GM12878 (cell line): Measurements from ENCODE around the gene CREG2. TPM values are rescaled to one million over a fixed set of nuclear protein-coding genes. Genes with fewer than 3 reads are reported as not detected.

Experiments used
- ATAC-seq: fragments of 200-7000 bp; cut with Tn5 transposase; 3 replicates; pipeline ENCODE4 v1.9.1; 2020; ENCODE audit warnings: mild to moderate bottlenecking, moderate library complexity
- BruUV-seq: library from RNA; stranded (reverse); fragments of 400-500 nt; replicated peaks from 2 replicates; lab custom pipeline; 2021; lab: Mats Ljungman, UMichigan
- CTCF ChIA-PET: fragments of 300-600 bp; sonication (Branson Sonifier 250); formaldehyde crosslinking; extraction: SDS; loops from one replicate; lab custom pipeline; 2021; ENCODE audit warnings: inconsistent platforms; lab: Yijun Ruan, JAX
- POLR2A ChIA-PET: fragments of 350-600 bp; formaldehyde crosslinking; extraction: SDS; loops from one replicate; lab custom pipeline; 2021; ENCODE audit warnings: inconsistent platforms; lab: Charles Lee
- RAD21 ChIA-PET: fragments of 300-600 bp; sonication (Branson Sonifier 250); formaldehyde crosslinking; loops from one replicate; lab custom pipeline; 2023; ENCODE audit warnings: antibody characterized with exemption; ENCODE audit not compliant: unreplicated experiment; lab: Charles Lee
- SMC1A ChIA-PET: fragments of 300-600 bp; sonication (Branson Sonifier 250); formaldehyde crosslinking; loops from one replicate; lab custom pipeline; 2023; ENCODE audit not compliant: unreplicated experiment, uncharacterized antibody; lab: Charles Lee
- DNase-seq: peaks from one replicate; pipeline ENCODE4 v3.0.0-alpha.2; 2011; ENCODE audit warnings: low read depth, low spot score
- FAIRE-seq: peaks from 3 replicates; lab custom pipeline; 2011; peaks lifted over from hg19 to GRCh38; lab: Jason Lieb, UNC
- H2AFZ ChIP-seq: 2 replicates; pipeline ENCODE4 v1.6.0; 2011; ENCODE audit warnings: low read depth, low read length, control low read depth; ENCODE audit not compliant: control insufficient read depth
- H3K27ac ChIP-seq: 2 replicates; pipeline ENCODE4 v1.5.1; 2011; ENCODE audit warnings: control low read depth; ENCODE audit not compliant: control insufficient read depth, insufficient read depth
- H3K27me3 ChIP-seq, 2 experiments: replicated peaks in 1 of 2; 2 replicates each; pipeline versions ENCODE4 v1.6.0 to v1.6.1; 2011; ENCODE audit warnings: low read length in 1 of 2; ENCODE audit not compliant: control insufficient read depth in 2 of 2, insufficient read depth in 2 of 2
- H3K36me3 ChIP-seq, 2 experiments: 2 replicates each; pipeline ENCODE4 v1.5.1; 2011; ENCODE audit warnings: low read length in 1 of 2; ENCODE audit not compliant: control insufficient read depth in 2 of 2, insufficient read depth in 2 of 2
- H3K4me1 ChIP-seq: 2 replicates; pipeline ENCODE4 v1.6.1; 2011; ENCODE audit warnings: mild to moderate bottlenecking, low read length, moderate library complexity, mixed read lengths; ENCODE audit not compliant: control insufficient read depth, insufficient read depth
- H3K4me2 ChIP-seq: 2 replicates; pipeline ENCODE4 v1.6.0; 2011; ENCODE audit warnings: control low read depth; ENCODE audit not compliant: control insufficient read depth, insufficient read depth
- H3K4me3 ChIP-seq: fragments of 200-600 bp; sonication (generic); 2 replicates; pipeline ENCODE4 v1.5.1; 2016
- H3K79me2 ChIP-seq: 2 replicates; pipeline ENCODE4 v1.6.0; 2011; ENCODE audit warnings: low read length; ENCODE audit not compliant: control insufficient read depth, insufficient read depth
- H3K9ac ChIP-seq: 2 replicates; pipeline ENCODE4 v1.8.0; 2011; ENCODE audit warnings: low read length, control low read depth, mixed read lengths; ENCODE audit not compliant: control insufficient read depth, insufficient read depth
- H3K9me3 ChIP-seq: replicated peaks from 3 replicates; pipeline ENCODE4 v1.5.1; 2011; ENCODE audit warnings: mild to moderate bottlenecking, low read length; ENCODE audit not compliant: control insufficient read depth, insufficient read depth
- H4K20me1 ChIP-seq: 2 replicates; pipeline ENCODE4 v1.6.0; 2011; ENCODE audit not compliant: control insufficient read depth, insufficient read depth
- ATF7 ChIP-seq: fragments of 450-650 bp; IDR thresholded peaks from 2 replicates; pipeline ENCODE4 v1.6.1; 2016; ENCODE audit warnings: low read depth, mild to moderate bottlenecking
- BRCA1 ChIP-seq: IDR thresholded peaks from 2 replicates; pipeline ENCODE4 v1.6.1; 2011; ENCODE audit warnings: low read depth, low read length, improper control_type of control experiment
- EZH2 ChIP-seq: IDR thresholded peaks from 2 replicates; pipeline ENCODE4 v1.6.1; 2012; ENCODE audit warnings: low read depth, mild to moderate bottlenecking, control low read depth, inconsistent platforms, low read length, borderline replicate concordance; ENCODE audit not compliant: control insufficient read depth
- MYC ChIP-seq: IDR thresholded peaks from 2 replicates; pipeline ENCODE4 v1.6.1; 2011; ENCODE audit warnings: mild to moderate bottlenecking, low read length, moderate library complexity, inconsistent platforms; ENCODE audit not compliant: insufficient read depth, insufficient replicate concordance, insufficient read length, severe bottlenecking
- NBN ChIP-seq: fragments of 450-650 bp; IDR thresholded peaks from 2 replicates; pipeline ENCODE4 v1.6.1; 2016
- RAD51 ChIP-seq: fragments of 450-650 bp; IDR thresholded peaks from 2 replicates; pipeline ENCODE4 v1.6.1; 2016; ENCODE audit warnings: moderate library complexity, mild to moderate bottlenecking, inconsistent platforms
- RCOR1 ChIP-seq: conservative IDR thresholded peaks from 2 replicates; pipeline ENCODE4 v1.6.1; 2012; ENCODE audit warnings: low read depth, low read length, improper control_type of control experiment
- SMAD5 ChIP-seq: IDR thresholded peaks from 2 replicates; pipeline ENCODE4 v1.6.1; 2016; ENCODE audit warnings: antibody characterized with exemption, low read depth
- SMC3 ChIP-seq: IDR thresholded peaks from 2 replicates; pipeline ENCODE4 v1.6.1; 2011; ENCODE audit warnings: low read length, improper control_type of control experiment, borderline replicate concordance
- ZNF384 ChIP-seq: IDR thresholded peaks from 2 replicates; pipeline ENCODE4 v1.6.1; 2012; ENCODE audit warnings: low read depth, mild to moderate bottlenecking, low read length, improper control_type of control experiment, borderline replicate concordance
- WGBS: methylation state at CpG from one replicate; pipeline ENCODE4 v1.1.6; 2016; ENCODE audit warnings: low lambda C conversion rate; ENCODE audit not compliant: insufficient replicate concordance, insufficient coverage; ENCODE audit errors: missing lambda C conversion rate; 5-methylcytosine and 5-hydroxymethylcytosine counted together
- in situ Hi-C: fragments of 300-500 bp; cut with MboI; formaldehyde crosslinking; loops from 9 replicates; pipeline ENCODE4 v1.14.3; 2018; ENCODE audit warnings: mixed read lengths
- intact Hi-C: fragments of 100-400 bp; cut with micrococcal nuclease; formaldehyde crosslinking; loops from one replicate; pipeline ENCODE4 v1.14.2; 2022; ENCODE audit not compliant: unreplicated experiment
- polyA plus RNA-seq, 11 experiments: library from polyadenylated mRNA; depleted of rRNA in 4 of 11; unstranded in 6 of 11; stranded (reverse) in 5 of 11; fragments of >200 nt; fragmentation: Nextera tagmentation in 4 of 11; fragmentation: Illumina TruSeq in 1 of 11; extraction: Ambion mirVana in 4 of 11; extraction: Trizol in 1 of 11; gene quantifications; 1 replicate in 1 of 11; 2 replicates in 10 of 11; pipeline versions ENCODE4 v1.2.1 to v1.2.3, GENCODE V29; 2011 to 2016; ENCODE audit warnings: inconsistent platforms in 2 of 11, missing spikeins in 2 of 11, low read depth in 1 of 11
- total RNA-seq, 4 experiments: library from RNA; depleted of rRNA in 3 of 4; stranded (reverse); fragments of >200 nt in 3 of 4; fragmentation: Illumina TruSeq in 1 of 4; extraction: Trizol in 1 of 4; gene quantifications; 2 replicates each; pipeline versions ENCODE4 v1.2.1 to v1.2.3, GENCODE V29; 2013 to 2021
- TF ChIP-seq, protein P1 (sequence below): fragments of 450-650 bp; IDR thresholded peaks from 2 replicates; pipeline ENCODE4 v1.6.1; 2017; ENCODE audit warnings: mild to moderate bottlenecking
- TF ChIP-seq, protein P2 (sequence below): fragments of 450-650 bp; conservative IDR thresholded peaks from 2 replicates; pipeline ENCODE4 v1.6.1; 2017; ENCODE audit warnings: mild to moderate bottlenecking, moderate library complexity

CREG2 gene
- total and polyA plus RNA-seq, 10 of the 15 experiments (the other 5 are each of a cell fraction or from before 2014, with no cell fraction given) = not detected

DNA sequence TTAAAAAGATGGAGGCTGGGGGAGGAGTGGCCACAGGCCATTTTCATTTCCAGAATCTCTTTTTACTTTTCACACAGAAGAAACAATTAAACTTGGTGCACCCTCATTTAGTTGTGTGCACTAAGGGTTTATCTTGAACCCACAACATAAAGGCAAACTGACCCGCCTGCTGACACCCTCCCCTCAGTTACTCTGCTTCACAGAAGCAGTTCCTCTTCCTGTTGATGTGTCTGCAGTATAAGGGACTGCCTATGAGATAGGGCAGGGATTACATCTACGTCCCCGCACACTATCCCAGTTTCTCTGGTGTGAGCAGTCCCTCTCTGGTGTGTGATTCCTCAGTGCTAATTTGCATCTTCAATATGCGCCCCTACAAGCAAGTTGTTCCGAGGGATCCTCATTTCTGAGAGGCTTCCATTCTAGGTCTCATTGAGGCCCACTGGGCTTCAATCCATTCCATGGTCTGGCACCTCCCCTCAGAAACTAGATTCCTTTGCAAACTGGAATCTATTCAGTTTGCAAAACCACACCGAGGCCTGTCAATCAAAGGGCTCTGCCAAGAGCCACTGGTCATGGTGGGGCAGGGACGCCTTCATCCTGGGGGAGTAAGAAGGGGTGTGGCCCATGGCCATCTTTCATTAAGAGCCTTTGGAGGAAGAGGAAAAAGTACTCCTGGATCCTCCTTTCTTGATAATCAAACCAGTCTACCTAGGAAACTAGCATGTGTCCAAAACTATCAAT lies 12.3 kb downstream of the CREG2 start (continued):
- TF ChIP-seq EZH2 (no peak), NBN (no peak)

DNA sequence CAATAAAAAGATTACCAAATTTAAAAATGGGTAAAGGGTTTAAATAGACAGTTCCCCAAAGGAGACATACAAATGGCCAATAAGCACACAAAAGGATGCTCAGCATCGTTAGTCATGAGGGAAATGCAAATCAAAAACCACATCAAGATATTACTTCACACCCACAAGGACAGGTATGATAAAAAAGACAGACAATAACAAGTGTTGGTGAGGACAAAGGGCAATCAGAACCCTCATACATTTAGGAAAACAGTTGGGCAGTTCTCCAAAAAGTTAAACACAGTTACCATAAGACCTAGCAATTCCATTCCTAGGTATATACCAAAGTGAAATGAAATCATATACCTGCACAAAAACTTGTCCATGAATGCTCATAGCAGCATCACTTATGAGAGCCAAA lies 14.5 kb downstream of the CREG2 start:
- ChIA-PET POLR2A (no interaction called here), SMC1A (no interaction called here), CTCF (no interaction called here), RAD21 (no interaction called here)
- Histone ChIP-seq H3K79me2 (no peaks in the 10 kb centered on the region), H3K4me1 (no peaks in the 10 kb centered on the region), H3K36me3 (no peaks in the 10 kb centered on the region), H3K4me3 (no peak overlapping the region), H3K4me2 (no peak overlapping the region), H3K9me3 (no peaks in the 10 kb centered on the region), H4K20me1 (no peaks in the 10 kb centered on the region), H3K27ac (no peak overlapping the region), H2AFZ (no peak overlapping the region), H3K9ac (no peak overlapping the region), H3K27me3 (no peaks in the 10 kb centered on the region)
- ATAC-seq = no peak
- no peak for DNase-seq
- BruUV-seq = no TSS peak
- intact Hi-C loops (no loop called here), in situ Hi-C loops (no loop called here)
- WGBS = 0% methylated on average over 1 of the region's 1 CpG
- TF ChIP-seq ZNF384 (no peak), SMAD5 (no peak)
- FAIRE-seq = no peak

DNA sequence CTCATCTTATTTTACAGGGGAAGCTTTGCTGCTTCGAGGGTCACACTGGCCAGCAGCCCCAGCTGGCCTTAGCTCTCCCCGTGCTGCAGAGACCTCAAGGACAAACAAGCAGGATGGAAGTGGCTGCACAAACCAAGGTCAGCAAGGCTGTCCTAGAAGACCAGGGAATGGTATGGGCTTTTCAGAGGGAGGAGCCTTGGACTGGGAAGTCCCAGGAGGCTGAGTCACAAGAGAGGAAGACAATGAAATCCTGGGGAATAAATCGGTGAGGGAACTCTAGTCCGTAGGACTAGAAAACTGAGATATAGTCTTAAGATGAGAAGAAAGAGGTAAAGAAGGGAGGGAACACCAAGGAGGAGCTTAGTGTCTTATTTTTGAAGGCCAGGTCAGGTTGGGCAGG lies 15.7 kb downstream of the CREG2 start:
- Histone ChIP-seq H3K4me3 (no peak overlapping the region), H3K27me3 (no peaks in the 10 kb centered on the region), H3K4me1 (no peaks in the 10 kb centered on the region), H3K36me3 (no peaks in the 10 kb centered on the region), H3K79me2 (no peaks in the 10 kb centered on the region), H2AFZ (no peak overlapping the region), H4K20me1 (no peaks in the 10 kb centered on the region), H3K9me3 (no peaks in the 10 kb centered on the region), H3K27ac (no peak overlapping the region), H3K9ac (no peak overlapping the region), H3K4me2 (no peak overlapping the region)
- intact Hi-C loops (no loop called here), in situ Hi-C loops (no loop called here)
- FAIRE-seq (no peak), ATAC-seq (no peak), DNase-seq (no peak)
- ChIA-PET POLR2A (no interaction called here), RAD21 (interaction anchor here (0.6 kb wide), 1 partner anchor 1814 kb away, joined by 3 read pairs; no protein-coding TSS in a partner anchor), SMC1A (no interaction called here), CTCF (no interaction called here)
- 23% methylated on average over 4 of the region's 4 CpGs for WGBS
- no TSS peak for BruUV-seq
- TF ChIP-seq EZH2 (no peak), BRCA1 (no peak), RCOR1 (no peak), MYC (no peak), ATF7 (no peak), SMC3 (no peak), RAD51 (no peak)
- TF ChIP-seq, protein P1, sequence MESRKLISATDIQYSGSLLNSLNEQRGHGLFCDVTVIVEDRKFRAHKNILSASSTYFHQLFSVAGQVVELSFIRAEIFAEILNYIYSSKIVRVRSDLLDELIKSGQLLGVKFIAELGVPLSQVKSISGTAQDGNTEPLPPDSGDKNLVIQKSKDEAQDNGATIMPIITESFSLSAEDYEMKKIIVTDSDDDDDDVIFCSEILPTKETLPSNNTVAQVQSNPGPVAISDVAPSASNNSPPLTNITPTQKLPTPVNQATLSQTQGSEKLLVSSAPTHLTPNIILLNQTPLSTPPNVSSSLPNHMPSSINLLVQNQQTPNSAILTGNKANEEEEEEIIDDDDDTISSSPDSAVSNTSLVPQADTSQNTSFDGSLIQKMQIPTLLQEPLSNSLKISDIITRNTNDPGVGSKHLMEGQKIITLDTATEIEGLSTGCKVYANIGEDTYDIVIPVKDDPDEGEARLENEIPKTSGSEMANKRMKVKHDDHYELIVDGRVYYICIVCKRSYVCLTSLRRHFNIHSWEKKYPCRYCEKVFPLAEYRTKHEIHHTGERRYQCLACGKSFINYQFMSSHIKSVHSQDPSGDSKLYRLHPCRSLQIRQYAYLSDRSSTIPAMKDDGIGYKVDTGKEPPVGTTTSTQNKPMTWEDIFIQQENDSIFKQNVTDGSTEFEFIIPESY = no peak
- TF ChIP-seq, protein P2, sequence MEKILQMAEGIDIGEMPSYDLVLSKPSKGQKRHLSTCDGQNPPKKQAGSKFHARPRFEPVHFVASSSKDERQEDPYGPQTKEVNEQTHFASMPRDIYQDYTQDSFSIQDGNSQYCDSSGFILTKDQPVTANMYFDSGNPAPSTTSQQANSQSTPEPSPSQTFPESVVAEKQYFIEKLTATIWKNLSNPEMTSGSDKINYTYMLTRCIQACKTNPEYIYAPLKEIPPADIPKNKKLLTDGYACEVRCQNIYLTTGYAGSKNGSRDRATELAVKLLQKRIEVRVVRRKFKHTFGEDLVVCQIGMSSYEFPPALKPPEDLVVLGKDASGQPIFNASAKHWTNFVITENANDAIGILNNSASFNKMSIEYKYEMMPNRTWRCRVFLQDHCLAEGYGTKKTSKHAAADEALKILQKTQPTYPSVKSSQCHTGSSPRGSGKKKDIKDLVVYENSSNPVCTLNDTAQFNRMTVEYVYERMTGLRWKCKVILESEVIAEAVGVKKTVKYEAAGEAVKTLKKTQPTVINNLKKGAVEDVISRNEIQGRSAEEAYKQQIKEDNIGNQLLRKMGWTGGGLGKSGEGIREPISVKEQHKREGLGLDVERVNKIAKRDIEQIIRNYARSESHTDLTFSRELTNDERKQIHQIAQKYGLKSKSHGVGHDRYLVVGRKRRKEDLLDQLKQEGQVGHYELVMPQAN = no peak
